AG09309 (cell line): ENCODE data around the gene CLIC2.
"Not testable (repeated sequence)": the region's sequence is repeated elsewhere in the genome, so short reads cannot be mapped to it uniquely, and the experiment has no call there.

ENCODE experiments used
- DNase-seq: peaks from one replicate; pipeline ENCODE4 v3.0.0-alpha.2; 2010; ENCODE audit warnings: low read depth
- H3K4me3 ChIP-seq: 2 replicates; pipeline ENCODE4 v1.5.1; 2011; ENCODE audit warnings: mild to moderate bottlenecking, low read depth, low read length, moderate library complexity; ENCODE audit not compliant: control insufficient read depth
- CTCF ChIP-seq: IDR thresholded peaks from 2 replicates; pipeline ENCODE4 v1.5.1; 2011; ENCODE audit warnings: mild to moderate bottlenecking, low read depth, low read length, inconsistent platforms; ENCODE audit not compliant: insufficient read depth, control insufficient read depth; ENCODE audit errors: missing control alignments

CLIC2 gene

GRCh38 chrX:155270969-155271368, 63.4 kb downstream of the CLIC2 start:
- no peak overlapping the region for H3K4me3 ChIP-seq
- no peak for TF ChIP-seq CTCF

DNA sequence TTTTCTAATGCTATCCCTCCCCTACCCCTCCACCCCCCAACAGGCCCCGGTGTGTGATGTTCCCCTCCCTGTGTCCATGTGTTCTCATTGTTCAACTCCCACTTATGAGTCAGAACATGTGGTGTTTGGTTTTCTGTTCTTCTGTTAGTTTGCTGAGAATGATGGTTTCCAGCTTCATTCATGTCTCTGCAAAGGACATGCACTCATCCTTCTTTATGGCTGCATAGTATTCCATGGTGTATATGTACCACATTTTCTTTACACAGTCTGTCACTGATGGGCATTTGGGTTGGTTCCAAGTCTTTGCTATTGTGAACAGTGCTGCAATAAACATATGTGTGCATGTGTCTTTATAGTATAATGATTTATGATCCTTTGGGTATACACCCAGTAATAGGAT, 66.4 kb downstream of the CLIC2 start:
- H3K4me3 ChIP-seq, DNase-seq: not testable (repeated sequence)

More at GRCh38 chrX:155270969-155271368, 63.4 kb downstream of the CLIC2 start:
- DNase-seq, result no peak

- DNase-seq, result no peak
- no peak for TF ChIP-seq CTCF
- H3K4me3 ChIP-seq, result no peak overlapping the region
Observed at GRCh38 chrX:155266439-155266838, 68.0 kb downstream of the CLIC2 start.

DNA sequence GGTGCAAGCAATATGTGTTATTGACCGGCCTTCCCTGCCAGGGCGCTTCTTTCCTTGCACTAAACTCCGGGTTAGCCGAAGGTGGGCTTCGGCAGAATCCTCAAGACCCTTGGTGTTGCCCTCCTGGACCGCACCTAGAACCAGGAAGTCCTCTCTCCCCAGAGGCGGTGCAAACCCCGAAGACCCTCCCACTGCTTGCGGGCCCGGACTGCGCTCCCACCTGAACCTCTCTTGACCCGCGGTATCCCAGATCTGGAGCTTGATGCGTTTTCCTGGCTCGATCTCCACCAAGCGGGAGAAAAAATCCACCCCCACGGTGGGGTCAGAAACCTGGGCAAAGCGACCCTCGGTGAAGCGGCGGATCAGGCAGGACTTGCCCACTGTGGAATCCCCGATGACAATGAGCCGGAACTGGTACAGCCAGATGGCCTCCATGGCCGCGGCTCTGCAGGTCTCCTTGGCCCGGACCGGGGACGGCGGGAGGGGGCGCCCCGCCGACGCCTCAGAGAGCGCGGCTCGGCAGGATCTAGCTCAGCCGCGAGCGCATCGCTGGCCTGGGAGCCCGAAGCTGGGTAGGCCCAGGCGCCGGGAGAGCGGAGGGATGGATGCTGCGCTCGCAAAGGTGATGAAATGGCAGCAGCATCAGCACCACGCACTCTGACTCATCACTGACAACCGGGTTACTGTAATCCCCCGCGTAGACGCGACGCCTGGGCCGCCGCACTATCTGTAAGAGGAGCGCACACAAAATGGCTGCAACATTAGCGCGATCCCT, 70.4 kb downstream of the CLIC2 start, which contains the start of gene RAB39B:
Gene RAB39B, minus strand, starts transcription at position 638 of the 775 bp plus-strand sequence. Its CDS starts 203 bp downstream, at position 435.
- DNase-seq, result peak; percentile 3
- no peak for TF ChIP-seq CTCF
- H3K4me3 ChIP-seq, result peak within 1 kb of the TSS; percentile 56

GRCh38 chrX:155262970-155263754, 71.3 kb downstream of the CLIC2 start:
- H3K4me3 ChIP-seq, result no peak overlapping the region; the same call in 1 of the 2 replicates
- TF ChIP-seq CTCF, result no peak
- no peak for DNase-seq

GRCh38 chrX:155259752-155260151, 74.7 kb downstream of the CLIC2 start:
- H3K4me3 ChIP-seq, result no peak overlapping the region
- DNase-seq, result no peak
- no peak for TF ChIP-seq CTCF

- no peak overlapping the region for H3K4me3 ChIP-seq
- TF ChIP-seq CTCF, result no peak
- DNase-seq, result no peak
Observed at GRCh38 chrX:155251391-155251790, 83.0 kb downstream of the CLIC2 start.
